Erythroblast (primary cell): ENCODE data around the gene SORCS3.

Source experiments
- GATA1 ChIP-seq: IDR thresholded peaks from 2 replicates; pipeline ENCODE4 v1.6.1; 2011; ENCODE audit warnings: low read depth, mild to moderate bottlenecking, control low read depth, low read length, moderate library complexity
- POLR2A ChIP-seq: IDR thresholded peaks from 2 replicates; pipeline ENCODE4 v1.6.1; 2011; ENCODE audit warnings: mild to moderate bottlenecking, low read length

GRCh38 chr10:104643303-104643663 lies 2.2 kb downstream of the SORCS3 start:
- TF ChIP-seq POLR2A: no peak
- no peak for TF ChIP-seq GATA1
